ENCODE data around the gene HCFC2. TPM values are rescaled to one million over a fixed set of nuclear protein-coding genes. Genes with fewer than 3 reads are reported as not detected.

HCFC2 gene
- total RNA-seq, 1 experiment from 2014 or later: 15.1 TPM

Other genes starting within 250 kb of the HCFC2 start
- gene NT5DC3, start 223.3 kb upstream of the HCFC2 start, total RNA-seq (2014; rRNA removed; shearing (Covaris generic)): 5.7 and 14.5 TPM in 2 replicates
- gene HSP90B1, start 134.1 kb upstream of the HCFC2 start, total RNA-seq (2014; rRNA removed; shearing (Covaris generic)): 840 and 1,074 TPM in 2 replicates
- gene TDG, start 98.7 kb upstream of the HCFC2 start, total RNA-seq (2014; rRNA removed; shearing (Covaris generic)): 35.2 and 42.0 TPM in 2 replicates
- gene GLT8D2, start 14.3 kb upstream of the HCFC2 start, total RNA-seq (2014; rRNA removed; shearing (Covaris generic)): 4.0 and 6.6 TPM in 2 replicates
- gene NFYB, start 73.7 kb downstream of the HCFC2 start, total RNA-seq (2014; rRNA removed; shearing (Covaris generic)): 29.7 and 43.1 TPM in 2 replicates
- 265 and 275 TPM in 2 replicates for gene TXNRD1, start 151.2 kb downstream of the HCFC2 start, total RNA-seq (2014; rRNA removed; shearing (Covaris generic))
- gene EID3, start 239.2 kb downstream of the HCFC2 start, total RNA-seq (2014; rRNA removed; shearing (Covaris generic)): 0.40 and 2.6 TPM in 2 replicates